K562 (cell line): Measurements from ENCODE around the gene RBM20. TPM values are rescaled to one million over a fixed set of nuclear protein-coding genes. Genes with fewer than 3 reads are reported as not detected.
A peak's percentile ranks its signal among the peaks of the same experiment; 100 is the strongest.

Experiments
- ARHGAP35 ChIP-seq: fragments of 450-650 bp; IDR thresholded peaks from 2 replicates; pipeline ENCODE4 v1.6.1; 2018; ENCODE audit not compliant: partially characterized antibody
- BRF1 ChIP-seq: IDR thresholded peaks from 3 replicates; pipeline ENCODE4 v1.6.1; 2011; ENCODE audit warnings: borderline replicate concordance, mild to moderate bottlenecking; ENCODE audit not compliant: insufficient read length; ENCODE audit errors: extremely low read depth
- JUNB ChIP-seq: fragments of 450-650 bp; formaldehyde crosslinking; conservative IDR thresholded peaks from 2 replicates; pipeline ENCODE4 v1.4.0; 2020; ENCODE audit warnings: mild to moderate bottlenecking
- KLF16 ChIP-seq: IDR thresholded peaks from 2 replicates; pipeline ENCODE4 v1.6.1; 2016; ENCODE audit warnings: antibody characterized with exemption
- MEF2A ChIP-seq: IDR thresholded peaks from 2 replicates; pipeline ENCODE4 v1.6.1; 2011; ENCODE audit warnings: low read depth, mild to moderate bottlenecking, low read length, moderate library complexity; ENCODE audit not compliant: control insufficient read depth
- NR2C2 ChIP-seq, 2 experiments: fragments of 200-800 bp in 1 of 2; sonication (Bioruptor generic) in 1 of 2; sonication (generic) in 1 of 2; formaldehyde crosslinking in 1 of 2; IDR thresholded peaks; 2 replicates each; pipeline versions ENCODE4 v1.6.1 to v1.8.0; 2016 to 2022; ENCODE audit warnings: mild to moderate bottlenecking in 1 of 2, missing compliant biosample characterization in 1 of 2, missing genetic modification characterization in 1 of 2, missing genetic modification reagents in 1 of 2
- PURB ChIP-seq: sonication (generic); formaldehyde crosslinking; IDR thresholded peaks from 2 replicates; pipeline ENCODE4 v1.9.0; 2021; ENCODE audit warnings: low read depth, mild to moderate bottlenecking, missing genetic modification reagents
- SMAD2 ChIP-seq: fragments of 150-350 bp; IDR thresholded peaks from 2 replicates; pipeline ENCODE4 v1.6.1; 2014; ENCODE audit warnings: low read depth, mild to moderate bottlenecking, low read length
- SRSF7 ChIP-seq: fragments of 200-400 bp; formaldehyde crosslinking; optimal IDR thresholded peaks from 2 replicates; pipeline ENCODE3; 2017; ENCODE audit warnings: mild to moderate bottlenecking, low read depth, low read length
- TAF15 ChIP-seq: fragments of 200-400 bp; formaldehyde crosslinking; IDR thresholded peaks from 2 replicates; pipeline ENCODE4 v1.6.1; 2017; ENCODE audit warnings: mild to moderate bottlenecking, low read depth, low read length, moderate library complexity
- XRCC5 ChIP-seq: fragments of 200-400 bp; formaldehyde crosslinking; IDR thresholded peaks from 2 replicates; pipeline ENCODE4 v1.6.1; 2017; ENCODE audit warnings: low read depth, mild to moderate bottlenecking, low read length
- ZNF140 ChIP-seq: fragments of 250-450 bp; sonication (Bioruptor Pico); IDR thresholded peaks from 2 replicates; pipeline ENCODE4 v1.8.0; 2021; ENCODE audit warnings: moderate library complexity, mild to moderate bottlenecking, inconsistent platforms
- ZNF586 ChIP-seq: fragments of 450-650 bp; formaldehyde crosslinking; conservative IDR thresholded peaks from 2 replicates; pipeline ENCODE4 v1.4.0; 2020; ENCODE audit warnings: mild to moderate bottlenecking, moderate library complexity
- ZNF696 ChIP-seq: fragments of 250-450 bp; sonication (Bioruptor Pico); conservative IDR thresholded peaks from 2 replicates; pipeline ENCODE4 v1.4.0; 2020; ENCODE audit warnings: mild to moderate bottlenecking, moderate library complexity
- ZNF717 ChIP-seq: fragments of 250-450 bp; sonication (Bioruptor Pico); IDR thresholded peaks from 2 replicates; pipeline ENCODE4 v1.5.0; 2021
- polyA plus RNA-seq, 8 experiments: library from polyadenylated mRNA; depleted of rRNA in 4 of 8; stranded (reverse) in 5 of 8; unstranded in 3 of 8; fragments of >200 nt; fragmentation: Nextera tagmentation in 2 of 8; fragmentation: Illumina TruSeq in 1 of 8; extraction: Ambion mirVana in 2 of 8; extraction: Trizol in 1 of 8; gene quantifications; 2 replicates each; pipeline versions ENCODE4 v1.2.1 to v1.2.3, GENCODE V29; 2011 to 2014; ENCODE audit warnings: inconsistent platforms in 1 of 8, missing spikeins in 1 of 8
- total RNA-seq, 7 experiments: library from RNA; depleted of rRNA in 6 of 7; stranded (reverse); fragments of >200 nt in 6 of 7; fragmentation: Illumina TruSeq in 2 of 7; extraction: Trizol in 2 of 7; gene quantifications; 2 replicates each; pipeline versions ENCODE4 v1.2.1 to v1.2.3, GENCODE V29; 2011 to 2021; ENCODE audit warnings: low replicate concordance in 1 of 7
- TF ChIP-seq, protein P1 (sequence below), 2 experiments: fragments of 450-650 bp in 1 of 2; sonication (generic) in 1 of 2; formaldehyde crosslinking; conservative IDR thresholded peaks; 2 replicates each; pipeline versions ENCODE4 v1.4.0 to v1.8.1; 2020 to 2022; ENCODE audit warnings: mild to moderate bottlenecking in 1 of 2, missing genetic modification reagents in 1 of 2
- TF ChIP-seq, protein P2 (sequence below): sonication (generic); formaldehyde crosslinking; IDR thresholded peaks from 2 replicates; pipeline ENCODE4 v1.8.1; 2022; ENCODE audit warnings: missing genetic modification reagents
- TF ChIP-seq, protein P3 (sequence below): fragments of 250-450 bp; sonication (Bioruptor Pico); IDR thresholded peaks from 2 replicates; pipeline ENCODE4 v1.8.0; 2022; ENCODE audit warnings: inconsistent platforms
- TF ChIP-seq, protein P4 (sequence below): fragments of 250-450 bp; sonication (Bioruptor Pico); IDR thresholded peaks from 2 replicates; pipeline ENCODE4 v1.4.0; 2020

Gene RBM20
- total and polyA plus RNA-seq, 9 of the 15 experiments (the other 6 are each of a cell fraction or from before 2014, with no cell fraction given), result 0.63 to 5.7 (median 3.2) TPM

DNA sequence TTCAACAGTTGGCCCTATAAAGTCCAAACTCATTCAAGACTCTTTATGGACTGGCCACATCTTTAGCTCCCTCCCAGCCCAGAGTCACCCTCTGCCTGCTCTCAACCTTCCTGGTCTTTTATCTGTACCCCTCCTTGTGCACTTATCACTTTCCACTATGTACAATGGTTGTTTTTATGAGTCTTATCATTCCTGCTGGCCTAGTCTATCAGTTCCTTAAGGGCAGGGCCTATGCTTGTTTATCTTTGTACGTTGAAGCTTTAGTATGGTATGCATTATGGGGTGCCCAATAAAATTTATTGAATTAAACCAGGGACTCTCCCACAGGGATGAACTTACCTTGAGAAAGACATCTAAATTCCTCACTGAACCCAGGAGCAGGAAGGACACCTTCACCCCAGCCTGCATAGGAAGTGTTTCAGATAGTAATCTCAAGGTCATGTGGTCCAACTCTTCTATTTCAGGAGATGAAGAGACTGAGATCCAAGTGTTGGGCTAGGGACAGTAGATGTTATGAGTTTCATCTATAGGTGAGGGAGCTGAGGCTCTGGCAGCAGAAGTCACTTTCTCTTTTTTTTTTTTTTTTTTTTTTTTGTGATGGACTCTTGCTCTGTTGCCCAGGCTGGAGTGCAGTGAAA, 214.3 kb downstream of the RBM20 start (continued):
- TF ChIP-seq ZNF586 (CRISPR knock-in tag) (no peak), NR2C2 (CRISPR knock-in tag; IDR thresholded peaks at IDR 0.05) (no peak), NR2C2 (tag; IDR thresholded peaks at IDR 0.05) (no peak), MEF2A (no peak), TAF15 (no peak), ZNF717 (CRISPR knock-in tag) (no peak), ZNF696 (CRISPR knock-in tag) (no peak), XRCC5 (no peak), PURB (CRISPR knock-in tag) (no peak), JUNB (no peak), ARHGAP35 (no peak), SRSF7 (no peak), SMAD2 (no peak), KLF16 (peak; percentile 85), ZNF140 (CRISPR knock-in tag) (no peak), BRF1 (no peak)
- TF ChIP-seq, protein P1, sequence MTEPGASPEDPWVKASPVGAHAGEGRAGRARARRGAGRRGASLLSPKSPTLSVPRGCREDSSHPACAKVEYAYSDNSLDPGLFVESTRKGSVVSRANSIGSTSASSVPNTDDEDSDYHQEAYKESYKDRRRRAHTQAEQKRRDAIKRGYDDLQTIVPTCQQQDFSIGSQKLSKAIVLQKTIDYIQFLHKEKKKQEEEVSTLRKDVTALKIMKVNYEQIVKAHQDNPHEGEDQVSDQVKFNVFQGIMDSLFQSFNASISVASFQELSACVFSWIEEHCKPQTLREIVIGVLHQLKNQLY (CRISPR knock-in tag; conservative IDR thresholded peaks at IDR 0.05), result no peak
- TF ChIP-seq, protein P2, sequence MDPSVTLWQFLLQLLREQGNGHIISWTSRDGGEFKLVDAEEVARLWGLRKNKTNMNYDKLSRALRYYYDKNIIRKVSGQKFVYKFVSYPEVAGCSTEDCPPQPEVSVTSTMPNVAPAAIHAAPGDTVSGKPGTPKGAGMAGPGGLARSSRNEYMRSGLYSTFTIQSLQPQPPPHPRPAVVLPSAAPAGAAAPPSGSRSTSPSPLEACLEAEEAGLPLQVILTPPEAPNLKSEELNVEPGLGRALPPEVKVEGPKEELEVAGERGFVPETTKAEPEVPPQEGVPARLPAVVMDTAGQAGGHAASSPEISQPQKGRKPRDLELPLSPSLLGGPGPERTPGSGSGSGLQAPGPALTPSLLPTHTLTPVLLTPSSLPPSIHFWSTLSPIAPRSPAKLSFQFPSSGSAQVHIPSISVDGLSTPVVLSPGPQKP (CRISPR knock-in tag), result no peak
- TF ChIP-seq, protein P3, sequence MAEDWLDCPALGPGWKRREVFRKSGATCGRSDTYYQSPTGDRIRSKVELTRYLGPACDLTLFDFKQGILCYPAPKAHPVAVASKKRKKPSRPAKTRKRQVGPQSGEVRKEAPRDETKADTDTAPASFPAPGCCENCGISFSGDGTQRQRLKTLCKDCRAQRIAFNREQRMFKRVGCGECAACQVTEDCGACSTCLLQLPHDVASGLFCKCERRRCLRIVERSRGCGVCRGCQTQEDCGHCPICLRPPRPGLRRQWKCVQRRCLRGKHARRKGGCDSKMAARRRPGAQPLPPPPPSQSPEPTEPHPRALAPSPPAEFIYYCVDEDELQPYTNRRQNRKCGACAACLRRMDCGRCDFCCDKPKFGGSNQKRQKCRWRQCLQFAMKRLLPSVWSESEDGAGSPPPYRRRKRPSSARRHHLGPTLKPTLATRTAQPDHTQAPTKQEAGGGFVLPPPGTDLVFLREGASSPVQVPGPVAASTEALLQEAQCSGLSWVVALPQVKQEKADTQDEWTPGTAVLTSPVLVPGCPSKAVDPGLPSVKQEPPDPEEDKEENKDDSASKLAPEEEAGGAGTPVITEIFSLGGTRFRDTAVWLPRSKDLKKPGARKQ, result no peak
- TF ChIP-seq, protein P4, sequence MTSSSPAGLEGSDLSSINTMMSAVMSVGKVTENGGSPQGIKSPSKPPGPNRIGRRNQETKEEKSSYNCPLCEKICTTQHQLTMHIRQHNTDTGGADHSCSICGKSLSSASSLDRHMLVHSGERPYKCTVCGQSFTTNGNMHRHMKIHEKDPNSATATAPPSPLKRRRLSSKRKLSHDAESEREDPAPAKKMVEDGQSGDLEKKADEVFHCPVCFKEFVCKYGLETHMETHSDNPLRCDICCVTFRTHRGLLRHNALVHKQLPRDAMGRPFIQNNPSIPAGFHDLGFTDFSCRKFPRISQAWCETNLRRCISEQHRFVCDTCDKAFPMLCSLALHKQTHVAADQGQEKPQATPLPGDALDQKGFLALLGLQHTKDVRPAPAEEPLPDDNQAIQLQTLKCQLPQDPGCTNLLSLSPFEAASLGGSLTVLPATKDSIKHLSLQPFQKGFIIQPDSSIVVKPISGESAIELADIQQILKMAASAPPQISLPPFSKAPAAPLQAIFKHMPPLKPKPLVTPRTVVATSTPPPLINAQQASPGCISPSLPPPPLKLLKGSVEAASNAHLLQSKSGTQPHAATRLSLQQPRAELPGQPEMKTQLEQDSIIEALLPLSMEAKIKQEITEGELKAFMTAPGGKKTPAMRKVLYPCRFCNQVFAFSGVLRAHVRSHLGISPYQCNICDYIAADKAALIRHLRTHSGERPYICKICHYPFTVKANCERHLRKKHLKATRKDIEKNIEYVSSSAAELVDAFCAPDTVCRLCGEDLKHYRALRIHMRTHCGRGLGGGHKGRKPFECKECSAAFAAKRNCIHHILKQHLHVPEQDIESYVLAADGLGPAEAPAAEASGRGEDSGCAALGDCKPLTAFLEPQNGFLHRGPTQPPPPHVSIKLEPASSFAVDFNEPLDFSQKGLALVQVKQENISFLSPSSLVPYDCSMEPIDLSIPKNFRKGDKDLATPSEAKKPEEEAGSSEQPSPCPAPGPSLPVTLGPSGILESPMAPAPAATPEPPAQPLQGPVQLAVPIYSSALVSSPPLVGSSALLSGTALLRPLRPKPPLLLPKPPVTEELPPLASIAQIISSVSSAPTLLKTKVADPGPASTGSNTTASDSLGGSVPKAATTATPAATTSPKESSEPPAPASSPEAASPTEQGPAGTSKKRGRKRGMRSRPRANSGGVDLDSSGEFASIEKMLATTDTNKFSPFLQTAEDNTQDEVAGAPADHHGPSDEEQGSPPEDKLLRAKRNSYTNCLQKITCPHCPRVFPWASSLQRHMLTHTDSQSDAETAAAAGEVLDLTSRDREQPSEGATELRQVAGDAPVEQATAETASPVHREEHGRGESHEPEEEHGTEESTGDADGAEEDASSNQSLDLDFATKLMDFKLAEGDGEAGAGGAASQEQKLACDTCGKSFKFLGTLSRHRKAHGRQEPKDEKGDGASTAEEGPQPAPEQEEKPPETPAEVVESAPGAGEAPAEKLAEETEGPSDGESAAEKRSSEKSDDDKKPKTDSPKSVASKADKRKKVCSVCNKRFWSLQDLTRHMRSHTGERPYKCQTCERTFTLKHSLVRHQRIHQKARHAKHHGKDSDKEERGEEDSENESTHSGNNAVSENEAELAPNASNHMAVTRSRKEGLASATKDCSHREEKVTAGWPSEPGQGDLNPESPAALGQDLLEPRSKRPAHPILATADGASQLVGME (CRISPR knock-in tag), result no peak
